SU-DHL-6 (cell line): Measurements from ENCODE around the gene EIF4H.

Experiments used
- EZH2phosphoT487 ChIP-seq: fragments of 200-600 bp; sonication (generic), shearing (Covaris generic); conservative IDR thresholded peaks from 2 replicates; pipeline ENCODE4 v1.6.1; 2018; ENCODE audit warnings: mild to moderate bottlenecking, antibody characterized with exemption, low read length, moderate library complexity, mixed read lengths
- TF ChIP-seq, protein P1 (sequence below): fragments of 200-600 bp; sonication (generic); IDR thresholded peaks from one replicate; pipeline ENCODE4 v1.5.1; 2017; ENCODE audit warnings: antibody characterized with exemption, mild to moderate bottlenecking, low read length, moderate library complexity; ENCODE audit not compliant: insufficient read depth, poor library complexity, severe bottlenecking

DNA sequence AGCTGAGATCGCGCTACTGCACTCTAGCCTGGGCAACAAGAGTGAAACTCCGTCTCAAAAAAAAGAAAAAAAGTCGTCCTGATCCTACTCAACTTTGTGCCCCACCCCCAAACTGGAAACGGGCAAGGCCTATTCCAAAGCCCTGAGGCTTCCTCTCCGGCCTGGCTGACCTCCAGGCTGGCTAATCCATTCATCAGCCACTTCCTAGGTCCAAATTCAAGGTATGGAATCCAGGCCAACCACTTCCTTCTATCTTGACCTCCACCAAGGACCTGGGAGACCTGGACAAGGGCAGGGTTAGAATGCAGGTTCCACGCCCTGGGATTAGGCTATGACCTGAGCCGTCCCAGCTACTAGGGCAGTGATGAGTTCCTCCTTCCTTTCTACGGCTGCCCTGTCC is 20.4 kb upstream of the EIF4H start:
- TF ChIP-seq, protein P1, sequence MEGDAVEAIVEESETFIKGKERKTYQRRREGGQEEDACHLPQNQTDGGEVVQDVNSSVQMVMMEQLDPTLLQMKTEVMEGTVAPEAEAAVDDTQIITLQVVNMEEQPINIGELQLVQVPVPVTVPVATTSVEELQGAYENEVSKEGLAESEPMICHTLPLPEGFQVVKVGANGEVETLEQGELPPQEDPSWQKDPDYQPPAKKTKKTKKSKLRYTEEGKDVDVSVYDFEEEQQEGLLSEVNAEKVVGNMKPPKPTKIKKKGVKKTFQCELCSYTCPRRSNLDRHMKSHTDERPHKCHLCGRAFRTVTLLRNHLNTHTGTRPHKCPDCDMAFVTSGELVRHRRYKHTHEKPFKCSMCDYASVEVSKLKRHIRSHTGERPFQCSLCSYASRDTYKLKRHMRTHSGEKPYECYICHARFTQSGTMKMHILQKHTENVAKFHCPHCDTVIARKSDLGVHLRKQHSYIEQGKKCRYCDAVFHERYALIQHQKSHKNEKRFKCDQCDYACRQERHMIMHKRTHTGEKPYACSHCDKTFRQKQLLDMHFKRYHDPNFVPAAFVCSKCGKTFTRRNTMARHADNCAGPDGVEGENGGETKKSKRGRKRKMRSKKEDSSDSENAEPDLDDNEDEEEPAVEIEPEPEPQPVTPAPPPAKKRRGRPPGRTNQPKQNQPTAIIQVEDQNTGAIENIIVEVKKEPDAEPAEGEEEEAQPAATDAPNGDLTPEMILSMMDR = no peak
- no peak for TF ChIP-seq EZH2phosphoT487
